GM18858 (cell line): ENCODE results near the gene DPP10.

Experiments
- ATAC-seq: cut with Tn5 transposase; IDR thresholded peaks from one replicate; pipeline ENCODE4 v1.9.1; 2021; ENCODE audit not compliant: unreplicated experiment

The DPP10 gene

GRCh38 chr2:114580691-114581090 is 138.2 kb downstream of the DPP10 start:
- ATAC-seq: no peak

- ATAC-seq: no peak
Measured at GRCh38 chr2:114598329-114598728, 155.9 kb downstream of the DPP10 start.

DNA sequence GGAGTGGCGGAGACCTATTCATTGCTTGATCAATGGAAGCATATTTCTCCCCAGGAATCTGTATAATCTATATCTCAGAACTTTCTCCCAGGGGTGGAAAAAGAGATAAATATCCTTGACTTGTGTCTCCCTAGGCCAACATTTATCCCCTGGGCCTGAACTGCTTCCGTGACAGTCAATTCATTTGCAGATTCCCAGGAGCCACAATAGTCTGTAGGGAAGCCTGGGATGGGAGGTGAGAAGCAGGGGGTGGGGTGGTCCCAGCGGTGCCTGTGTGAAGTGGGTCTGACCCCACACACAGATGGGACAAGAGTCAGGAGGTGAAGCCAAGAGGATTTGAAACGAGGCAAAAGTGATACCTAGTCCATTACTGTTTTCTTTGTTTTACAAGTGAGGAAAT is 166.8 kb downstream of the DPP10 start:
- no peak for ATAC-seq

DNA sequence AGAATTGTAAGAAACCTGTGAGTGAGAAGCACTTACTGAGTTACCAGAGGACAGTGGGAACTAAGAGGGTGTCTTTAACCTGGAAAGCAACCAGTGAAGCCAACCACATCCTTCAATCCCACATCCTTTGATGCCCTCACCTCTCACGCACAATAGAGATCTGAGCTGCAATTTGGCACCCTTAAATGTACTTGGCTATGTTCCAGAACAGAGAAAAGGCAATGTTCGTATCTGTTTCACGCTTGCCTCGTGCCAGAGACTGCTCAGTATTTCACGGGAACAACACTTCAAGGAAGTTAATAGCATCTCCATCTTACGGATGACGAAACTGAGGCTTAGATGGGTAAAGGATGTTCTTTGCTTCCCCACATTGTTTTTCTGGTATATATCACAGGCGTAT is 167.4 kb downstream of the DPP10 start:
- no peak for ATAC-seq

DNA sequence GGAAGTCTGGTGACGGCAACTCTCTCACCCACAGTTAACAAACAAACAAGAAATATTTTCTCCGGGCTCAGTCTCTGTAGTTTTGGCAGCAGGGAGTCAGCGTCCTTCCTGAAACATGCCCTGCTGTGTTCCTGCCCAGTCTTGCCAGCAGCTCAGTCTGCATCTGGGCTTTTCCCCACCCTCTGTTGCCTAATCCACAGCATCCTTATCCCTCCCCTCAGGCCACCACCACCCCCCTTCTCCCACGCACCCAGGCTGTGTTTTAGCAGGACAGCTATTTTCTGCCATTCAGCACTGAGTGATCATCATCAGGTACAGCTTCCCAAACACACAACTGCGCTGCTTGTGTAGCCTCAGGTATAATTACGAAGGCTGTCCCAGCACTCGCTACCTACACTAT is 168.2 kb downstream of the DPP10 start:
- ATAC-seq: no peak

- ATAC-seq: no peak
Measured at GRCh38 chr2:114614592-114614991, 172.2 kb downstream of the DPP10 start.

DNA sequence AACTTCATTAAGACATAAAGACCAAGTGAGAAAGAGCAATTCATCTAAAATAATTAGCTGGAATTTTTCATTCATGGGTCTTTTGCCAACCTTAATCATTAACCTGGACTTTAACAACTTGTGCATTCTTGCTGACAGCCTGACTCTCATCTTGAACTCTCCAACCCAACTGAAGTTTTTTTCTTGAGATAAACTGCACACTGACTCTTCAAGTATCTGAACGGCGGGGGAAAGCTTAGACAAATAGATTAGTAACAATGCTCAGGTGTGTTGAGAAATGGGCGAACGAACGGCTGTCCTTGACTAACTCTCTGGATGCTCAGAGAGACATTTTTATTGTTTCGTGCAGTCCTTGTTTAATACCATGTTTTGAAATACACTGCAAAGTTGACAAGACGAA is 186.0 kb downstream of the DPP10 start:
- ATAC-seq: no peak

DNA sequence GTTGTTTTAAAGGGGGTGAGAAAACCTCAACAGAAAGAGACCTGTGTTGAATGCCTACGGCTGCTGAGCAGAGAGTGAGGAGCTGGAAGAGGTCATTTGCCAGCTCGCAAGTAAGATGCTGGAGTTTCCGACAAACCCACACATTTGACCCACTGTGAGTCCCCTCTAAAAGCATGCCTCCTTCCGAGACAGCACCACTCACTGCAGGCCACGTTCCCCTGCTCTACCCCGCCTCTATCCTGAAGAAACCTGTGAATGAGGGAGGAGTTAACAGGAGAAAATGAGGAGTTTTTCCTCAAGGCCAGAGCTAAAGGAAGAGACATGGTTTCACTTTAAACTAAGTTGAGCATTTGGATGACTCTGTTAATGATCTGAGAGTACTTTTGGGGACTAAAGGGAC is 188.7 kb downstream of the DPP10 start:
- no peak for ATAC-seq

GRCh38 chr2:114642166-114642770 is 199.8 kb downstream of the DPP10 start:
- ATAC-seq: no peak

DNA sequence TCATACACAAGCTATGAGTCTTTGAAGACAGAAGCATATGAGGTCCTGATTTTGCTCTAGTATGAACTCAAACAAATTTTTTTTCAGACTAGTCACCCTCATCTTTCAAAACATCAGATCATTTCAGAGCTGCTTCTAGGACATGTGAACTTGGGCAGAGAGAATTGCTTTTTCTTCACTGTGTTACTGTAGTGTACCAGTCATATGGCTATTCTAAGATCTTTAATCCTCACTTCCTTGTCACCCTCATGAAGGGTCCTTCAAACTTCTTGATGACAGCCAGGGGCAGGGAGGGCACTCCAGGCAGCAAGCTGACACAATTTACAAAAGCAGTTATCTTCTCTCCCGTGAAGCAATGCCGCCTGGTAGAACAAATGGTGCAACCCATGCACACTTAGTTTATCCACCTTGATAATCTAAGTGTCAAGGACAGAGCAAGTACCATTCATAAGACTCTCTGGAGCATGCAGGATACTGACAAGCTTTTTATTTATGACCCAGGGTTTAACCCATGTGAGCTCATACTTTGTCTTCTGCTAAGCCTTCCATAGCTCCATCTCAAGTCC is 200.6 kb downstream of the DPP10 start:
- ATAC-seq: no peak

DNA sequence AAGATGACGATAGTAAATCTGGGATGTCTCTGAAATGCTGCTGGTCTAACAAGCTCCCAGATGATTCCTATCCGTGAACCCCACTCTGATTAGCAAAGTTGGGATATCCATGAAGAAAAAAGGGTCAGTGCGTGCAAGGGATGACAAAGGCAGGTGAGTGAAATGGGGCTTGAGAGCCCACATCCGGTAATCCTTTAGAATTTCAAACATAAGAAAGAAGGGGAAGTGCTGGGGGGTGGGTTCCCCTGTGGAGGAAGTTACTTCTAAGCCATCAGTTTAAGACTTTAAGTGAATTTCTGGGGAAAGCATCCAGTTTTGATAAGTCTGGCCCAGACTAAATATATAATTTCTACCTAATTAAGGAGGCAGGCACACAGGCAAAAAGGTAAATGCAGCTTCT is 209.5 kb downstream of the DPP10 start:
- no peak for ATAC-seq

DNA sequence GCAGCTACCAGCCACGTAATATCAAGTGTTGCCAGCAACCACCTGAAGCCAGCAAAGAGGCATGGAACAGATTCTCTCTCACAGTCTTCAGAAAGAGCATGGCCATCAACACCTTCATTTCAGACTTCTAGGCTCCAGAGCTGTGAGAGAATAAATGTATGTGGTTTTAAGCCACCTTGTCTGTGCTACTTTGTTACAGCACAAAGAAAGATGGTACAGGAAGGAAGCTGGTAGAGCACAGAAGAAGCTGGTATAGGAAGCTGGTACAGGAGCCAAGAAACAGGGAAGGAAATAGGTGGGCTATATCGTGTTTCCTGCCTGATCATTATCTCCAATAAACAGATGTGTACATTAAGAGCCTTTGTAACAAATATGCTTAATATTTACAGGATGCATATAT is 217.4 kb downstream of the DPP10 start:
- no peak for ATAC-seq

- no peak for ATAC-seq
Measured at GRCh38 chr2:114661971-114662939, 219.8 kb downstream of the DPP10 start.

DNA sequence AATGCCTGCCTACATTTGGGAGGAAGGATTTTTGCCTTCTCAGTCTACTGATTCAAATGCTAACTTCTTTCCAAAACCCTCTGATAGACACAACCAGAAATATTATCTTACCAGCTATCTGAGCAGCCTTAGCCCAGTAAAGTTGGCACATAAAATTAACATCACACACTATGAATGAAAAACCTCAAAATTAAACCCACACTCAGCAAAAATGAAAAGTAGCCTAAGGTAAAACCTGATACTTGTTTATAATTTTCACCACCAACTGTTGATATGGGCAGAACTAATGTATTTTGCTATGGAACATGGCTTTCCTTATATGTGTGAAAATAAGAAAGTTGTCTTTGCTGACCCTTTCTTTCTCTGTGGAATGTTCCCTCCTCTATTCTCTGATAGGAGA is 226.0 kb downstream of the DPP10 start:
- ATAC-seq: no peak

DNA sequence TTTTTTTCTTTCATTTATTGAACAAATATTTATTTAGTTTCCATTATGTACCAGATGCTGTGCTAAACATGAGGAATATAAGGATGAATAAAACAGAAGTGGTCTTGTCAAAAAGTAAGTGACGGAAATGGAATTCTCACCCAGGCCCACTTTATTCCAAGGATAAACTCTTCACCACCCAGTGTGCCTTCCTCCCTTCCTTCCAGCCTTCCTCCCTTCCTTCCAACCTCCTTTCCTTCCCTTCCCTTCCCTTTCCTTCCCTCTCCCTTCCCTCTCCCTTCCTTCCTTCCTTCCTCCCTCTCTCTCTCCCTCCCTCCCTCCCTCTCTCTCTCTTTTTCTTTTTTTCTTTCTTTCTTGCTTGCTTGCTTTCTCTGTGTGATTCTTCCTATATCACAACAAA is 240.8 kb downstream of the DPP10 start:
- no peak for ATAC-seq

DNA sequence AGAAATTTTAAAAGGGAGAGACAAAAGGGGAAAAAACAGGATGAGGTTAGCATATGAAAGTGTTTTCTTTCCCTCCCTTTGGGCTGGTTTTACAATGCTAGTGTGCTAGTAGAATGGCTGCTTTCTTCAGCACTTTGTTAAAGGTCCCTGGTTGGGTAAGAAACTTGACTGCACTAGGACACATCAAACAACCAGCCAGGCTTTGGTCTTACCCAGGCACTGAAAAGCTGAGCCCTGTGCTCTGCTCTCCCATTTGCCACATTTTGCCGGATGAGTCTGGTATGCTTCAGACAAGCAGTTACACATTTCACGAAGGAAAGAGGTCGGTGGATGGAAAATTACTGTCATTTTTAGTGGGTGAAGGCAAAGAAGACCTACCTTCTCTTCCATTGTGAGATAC is 242.0 kb downstream of the DPP10 start:
- ATAC-seq: no peak

DNA sequence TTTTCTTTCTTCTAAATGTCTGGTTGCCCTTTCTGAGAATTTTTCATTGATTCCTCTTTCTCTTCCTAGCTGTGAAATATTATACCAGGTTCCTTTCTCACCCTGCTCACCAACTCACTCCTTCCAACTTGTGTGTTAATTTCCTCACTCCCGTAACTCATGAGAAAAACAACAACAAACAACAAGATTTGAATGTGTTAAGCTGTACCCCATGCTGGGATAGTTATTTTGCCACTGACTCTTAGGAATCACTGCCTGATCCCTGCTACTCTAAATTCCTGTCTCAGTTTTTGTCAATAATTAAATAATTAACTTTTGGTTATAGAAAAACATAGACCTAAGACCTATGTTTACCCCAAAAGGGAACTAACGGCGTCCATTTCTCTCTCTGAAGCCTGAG is 242.7 kb downstream of the DPP10 start:
- no peak for ATAC-seq

DNA sequence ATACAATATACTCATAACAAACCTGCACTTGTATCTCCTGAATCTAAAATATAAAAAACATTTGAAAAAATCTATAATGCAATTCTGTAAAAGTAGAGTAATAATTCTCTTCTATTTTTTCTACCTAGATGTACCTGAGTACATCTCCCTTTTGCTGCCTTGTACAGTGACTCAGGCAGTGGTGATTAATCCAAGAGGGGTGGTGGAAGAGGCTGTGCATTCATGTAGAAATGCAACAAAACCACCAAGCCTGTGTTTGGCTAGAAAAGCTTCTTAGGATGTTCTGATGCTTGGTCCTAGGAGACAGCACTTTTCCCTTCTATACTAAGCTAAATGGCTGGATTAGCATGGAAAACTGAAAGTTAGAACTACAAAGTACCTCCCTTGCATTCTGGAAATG is 245.8 kb downstream of the DPP10 start:
- ATAC-seq: no peak

DNA sequence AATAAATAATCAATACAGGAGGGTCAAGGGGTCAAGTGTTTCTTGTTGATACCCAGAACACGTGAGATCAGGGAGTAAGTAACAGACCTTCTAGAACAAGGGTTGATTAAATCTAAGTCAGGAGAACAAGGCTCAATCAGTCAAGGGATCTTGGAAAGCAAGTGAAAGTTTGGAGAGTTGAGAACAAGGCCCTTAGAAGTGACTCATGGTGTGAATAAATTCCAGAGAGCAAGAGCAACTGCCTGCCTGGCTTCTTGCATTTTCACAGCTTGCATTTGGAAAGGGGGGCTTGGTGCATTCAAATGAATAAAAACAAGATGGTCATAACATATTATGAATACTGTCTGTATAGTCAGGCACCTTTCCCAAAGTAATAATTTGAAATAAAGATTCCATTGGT is 256.1 kb downstream of the DPP10 start:
- no peak for ATAC-seq

GRCh38 chr2:114699423-114699944 is 257.0 kb downstream of the DPP10 start:
- ATAC-seq: no peak

- no peak for ATAC-seq
Measured at GRCh38 chr2:114700440-114700839, 258.0 kb downstream of the DPP10 start.
